ENCODE results near the gene D2HGDH.
"Not testable (repeated sequence)": the region's sequence is repeated elsewhere in the genome, so short reads cannot be mapped to it uniquely, and the experiment has no call there.

The D2HGDH gene

GRCh38 chr2:241726459-241726858, 8.0 kb upstream of the D2HGDH start:
- DNase-seq = no peak

GRCh38 chr2:241728000-241728399, 6.4 kb upstream of the D2HGDH start:
- DNase-seq = no peak

- no peak for DNase-seq
Observed at GRCh38 chr2:241728627-241729026, 5.8 kb upstream of the D2HGDH start.

- no peak for DNase-seq
Observed at GRCh38 chr2:241729868-241730267, 4.6 kb upstream of the D2HGDH start.

GRCh38 chr2:241730671-241731293, 3.6 kb upstream of the D2HGDH start:
- no peak for DNase-seq

GRCh38 chr2:241732513-241733186, 1.8 kb upstream of the D2HGDH start:
- DNase-seq = peak; percentile 84

GRCh38 chr2:241733391-241734207, 831 bp upstream of the D2HGDH start:
- no peak for DNase-seq

GRCh38 chr2:241734208-241734466, 293 bp upstream of the D2HGDH start:
- no peak for DNase-seq

- no peak for DNase-seq
Observed at GRCh38 chr2:241736111-241736510, 1.7 kb downstream of the D2HGDH start.

- DNase-seq = no peak
Observed at GRCh38 chr2:241738040-241738686, 3.7 kb downstream of the D2HGDH start.

- no peak for DNase-seq
Observed at GRCh38 chr2:241739177-241739576, 4.7 kb downstream of the D2HGDH start.

- DNase-seq = peak; percentile 39
Observed at GRCh38 chr2:241739651-241740050, 5.2 kb downstream of the D2HGDH start.

GRCh38 chr2:241741016-241741415, 6.6 kb downstream of the D2HGDH start:
- DNase-seq = no peak

GRCh38 chr2:241742320-241742939, 8.0 kb downstream of the D2HGDH start:
- DNase-seq = no peak

- not testable (repeated sequence) for DNase-seq
Observed at GRCh38 chr2:241743008-241743407, 8.6 kb downstream of the D2HGDH start.

GRCh38 chr2:241743620-241744019, 9.2 kb downstream of the D2HGDH start:
- DNase-seq = no peak

GRCh38 chr2:241744028-241744754, 9.8 kb downstream of the D2HGDH start:
- no peak for DNase-seq

GRCh38 chr2:241745276-241745675, 10.8 kb downstream of the D2HGDH start:
- no peak for DNase-seq

GRCh38 chr2:241746084-241746483, 11.7 kb downstream of the D2HGDH start:
- DNase-seq = no peak

GRCh38 chr2:241748468-241749256, 14.2 kb downstream of the D2HGDH start:
- DNase-seq = no peak

GRCh38 chr2:241750076-241750840, 15.8 kb downstream of the D2HGDH start:
- DNase-seq = no peak
